ENCODE measurements around the gene DBR1.

- TF ChIP-seq CTCF (IDR thresholded peaks at IDR 0.05; ENCODE audit: borderline replicate concordance, extremely low read depth, low read length, poor library complexity, severe bottlenecking) (no peak), EZH2 (IDR thresholded peaks at IDR 0.05; ENCODE audit: borderline replicate concordance, low read depth, low read length, severe bottlenecking) (no peak)
These were observed 60.2 kb downstream of the DBR1 start for GRCh38 chr3:138114431-138114918.

Measured in DND-41 (cell line).